Measurements from ENCODE around the gene FCSK. TPM values are rescaled to one million over a fixed set of nuclear protein-coding genes. Genes with fewer than 3 reads are reported as not detected.

Gene FCSK
- total RNA-seq, 6 experiments from 2014 or later: 10.9 to 16.7 (median 13.4) TPM

DNA sequence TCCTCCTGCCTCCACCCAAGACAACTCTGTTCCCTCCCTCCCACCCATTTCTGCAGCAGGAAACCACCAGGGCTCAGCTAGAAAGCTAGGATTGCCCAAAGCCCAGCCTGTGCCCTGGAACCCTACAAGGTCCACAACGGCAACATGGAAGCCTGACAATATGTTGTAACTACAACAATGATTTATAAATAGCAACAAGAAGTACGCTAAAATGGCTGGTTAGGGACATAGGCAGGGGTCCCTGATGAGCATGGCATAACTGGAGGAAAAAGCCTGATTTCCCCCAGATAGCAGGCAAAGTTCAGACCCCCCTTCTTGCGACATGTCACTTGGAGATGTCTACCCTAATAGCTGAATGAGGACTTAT lies 22.1 kb upstream of the FCSK start:
- Histone ChIP-seq H3K4me1 (peaks cover 2 to 49% (median 19%) of the 10 kb centered on the region in 4 donors), H3K27me3 (no peaks in the 10 kb centered on the region), H3K36me3 (peaks cover 0 to 2% (median 0%) of the 10 kb centered on the region in 4 donors), H3K27ac (peak overlapping the region in 1 of 3 donors; percentile 28), H3K9me3 (no peaks in the 10 kb centered on the region), H3K4me3 (no peak overlapping the region)
- intact Hi-C loops (cut with DNase I): no loop called here
- TF ChIP-seq, protein P1, sequence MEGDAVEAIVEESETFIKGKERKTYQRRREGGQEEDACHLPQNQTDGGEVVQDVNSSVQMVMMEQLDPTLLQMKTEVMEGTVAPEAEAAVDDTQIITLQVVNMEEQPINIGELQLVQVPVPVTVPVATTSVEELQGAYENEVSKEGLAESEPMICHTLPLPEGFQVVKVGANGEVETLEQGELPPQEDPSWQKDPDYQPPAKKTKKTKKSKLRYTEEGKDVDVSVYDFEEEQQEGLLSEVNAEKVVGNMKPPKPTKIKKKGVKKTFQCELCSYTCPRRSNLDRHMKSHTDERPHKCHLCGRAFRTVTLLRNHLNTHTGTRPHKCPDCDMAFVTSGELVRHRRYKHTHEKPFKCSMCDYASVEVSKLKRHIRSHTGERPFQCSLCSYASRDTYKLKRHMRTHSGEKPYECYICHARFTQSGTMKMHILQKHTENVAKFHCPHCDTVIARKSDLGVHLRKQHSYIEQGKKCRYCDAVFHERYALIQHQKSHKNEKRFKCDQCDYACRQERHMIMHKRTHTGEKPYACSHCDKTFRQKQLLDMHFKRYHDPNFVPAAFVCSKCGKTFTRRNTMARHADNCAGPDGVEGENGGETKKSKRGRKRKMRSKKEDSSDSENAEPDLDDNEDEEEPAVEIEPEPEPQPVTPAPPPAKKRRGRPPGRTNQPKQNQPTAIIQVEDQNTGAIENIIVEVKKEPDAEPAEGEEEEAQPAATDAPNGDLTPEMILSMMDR (IDR thresholded peaks at IDR 0.05): no peak
- no peak for TF ChIP-seq POLR2A (IDR thresholded peaks at IDR 0.05)
- DNase-seq: no peak
- WGBS (ENCODE audit: insufficient coverage, low coverage, low lambda C conversion rate, missing lambda C conversion rate): 58% methylated on average over 3 of the region's 3 CpGs
- no peak for ATAC-seq

DNA sequence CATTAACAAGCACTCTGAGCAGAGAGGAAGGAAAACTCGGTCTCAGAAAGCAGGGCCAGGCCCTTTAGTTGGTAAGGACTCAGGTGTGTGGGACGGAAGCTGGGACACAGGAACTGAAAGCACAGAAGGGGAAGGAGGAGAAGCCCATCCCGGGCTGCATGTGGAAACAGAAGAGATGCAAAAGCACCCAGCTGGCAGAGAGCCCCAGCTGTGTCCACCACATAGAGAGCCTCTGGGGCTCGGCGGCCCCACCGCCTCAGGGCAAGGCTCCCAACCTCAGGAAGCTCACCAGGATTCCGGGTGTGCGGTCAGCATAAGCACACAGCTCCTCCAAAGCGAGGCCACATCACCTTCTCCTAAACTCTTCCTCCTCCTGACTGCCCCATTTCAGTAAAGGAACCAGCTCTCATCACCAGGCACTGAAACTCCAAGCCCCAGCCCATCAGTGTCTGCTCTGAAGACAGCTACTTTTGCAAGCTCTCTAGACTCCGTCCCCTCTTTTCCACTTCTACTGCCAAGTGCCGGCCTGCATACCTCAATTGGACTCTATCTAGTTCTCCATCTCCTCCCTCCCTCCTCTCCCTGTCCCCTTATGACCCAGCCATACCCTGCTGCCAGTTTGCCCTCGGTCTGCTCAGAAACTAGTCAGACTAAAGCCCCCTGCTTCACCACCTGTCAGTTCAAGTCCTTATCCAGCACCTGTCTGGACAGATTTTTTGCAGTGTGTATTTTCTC lies 21.5 kb upstream of the FCSK start:
- H3K27ac ChIP-seq: peak overlapping the region in 1 of 3 donors; percentile 28
- no peak for ATAC-seq
- peaks cover 0 to 2% (median 0%) of the 10 kb centered on the region in 4 donors for H3K36me3 ChIP-seq
- H3K9me3 ChIP-seq: no peaks in the 10 kb centered on the region
- intact Hi-C loops (cut with DNase I): no loop called here
- H3K27me3 ChIP-seq: no peaks in the 10 kb centered on the region
- TF ChIP-seq, protein P1 (IDR thresholded peaks at IDR 0.05): no peak
- no peak for TF ChIP-seq POLR2A (IDR thresholded peaks at IDR 0.05)
- no peak overlapping the region for H3K4me3 ChIP-seq
- peaks cover 2 to 48% (median 16%) of the 10 kb centered on the region in 4 donors for H3K4me1 ChIP-seq
- no peak for DNase-seq
- 36% methylated on average over 7 of the region's 12 CpGs for WGBS (ENCODE audit: insufficient coverage, low coverage, low lambda C conversion rate, missing lambda C conversion rate)

DNA sequence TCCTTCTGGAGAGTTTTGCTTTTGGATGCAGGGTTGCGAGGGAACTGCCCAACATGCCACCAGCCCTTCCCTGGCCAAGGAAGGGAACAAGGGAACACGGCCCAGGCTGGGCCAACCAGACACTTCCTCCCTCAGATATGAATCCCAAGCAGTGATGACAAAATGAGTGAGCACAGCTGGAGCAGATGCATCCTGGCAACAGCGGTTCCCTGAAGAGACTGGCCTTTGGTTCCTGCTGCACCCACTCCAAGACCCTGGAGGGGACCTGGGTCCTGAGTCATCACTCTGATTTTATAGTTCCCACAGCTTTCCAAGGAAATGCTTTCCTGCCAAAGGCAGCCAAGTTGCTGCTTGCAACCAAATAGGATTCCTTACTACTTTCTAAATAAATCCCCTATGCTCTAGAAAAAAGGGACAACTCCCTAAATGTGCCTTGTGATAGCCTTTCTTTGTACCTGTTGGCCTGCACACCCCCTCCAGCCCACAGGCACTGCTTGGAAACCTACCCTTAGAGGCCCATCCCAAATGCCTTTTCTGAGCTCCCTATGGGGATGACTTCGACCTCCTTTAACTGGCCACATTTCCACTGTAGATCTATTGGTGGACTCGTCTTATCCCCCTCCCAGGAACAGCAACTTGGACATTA lies 20.8 kb upstream of the FCSK start:
- no peak for DNase-seq
- TF ChIP-seq POLR2A (IDR thresholded peaks at IDR 0.05): no peak
- TF ChIP-seq, protein P1 (IDR thresholded peaks at IDR 0.05): no peak
- no peak overlapping the region for H3K4me3 ChIP-seq
- WGBS (ENCODE audit: insufficient coverage, low coverage, low lambda C conversion rate, missing lambda C conversion rate): 56% methylated on average over 5 of the region's 5 CpGs
- intact Hi-C loops (cut with DNase I): no loop called here
- H3K9me3 ChIP-seq: no peaks in the 10 kb centered on the region
- no peak overlapping the region for H3K27ac ChIP-seq
- ATAC-seq: peak; percentile 5 to 16 (median 8)
- H3K36me3 ChIP-seq: peaks cover 0 to 2% (median 0%) of the 10 kb centered on the region in 4 donors
- peaks cover 0 to 45% (median 10%) of the 10 kb centered on the region in 4 donors for H3K4me1 ChIP-seq
- H3K27me3 ChIP-seq: no peaks in the 10 kb centered on the region

DNA sequence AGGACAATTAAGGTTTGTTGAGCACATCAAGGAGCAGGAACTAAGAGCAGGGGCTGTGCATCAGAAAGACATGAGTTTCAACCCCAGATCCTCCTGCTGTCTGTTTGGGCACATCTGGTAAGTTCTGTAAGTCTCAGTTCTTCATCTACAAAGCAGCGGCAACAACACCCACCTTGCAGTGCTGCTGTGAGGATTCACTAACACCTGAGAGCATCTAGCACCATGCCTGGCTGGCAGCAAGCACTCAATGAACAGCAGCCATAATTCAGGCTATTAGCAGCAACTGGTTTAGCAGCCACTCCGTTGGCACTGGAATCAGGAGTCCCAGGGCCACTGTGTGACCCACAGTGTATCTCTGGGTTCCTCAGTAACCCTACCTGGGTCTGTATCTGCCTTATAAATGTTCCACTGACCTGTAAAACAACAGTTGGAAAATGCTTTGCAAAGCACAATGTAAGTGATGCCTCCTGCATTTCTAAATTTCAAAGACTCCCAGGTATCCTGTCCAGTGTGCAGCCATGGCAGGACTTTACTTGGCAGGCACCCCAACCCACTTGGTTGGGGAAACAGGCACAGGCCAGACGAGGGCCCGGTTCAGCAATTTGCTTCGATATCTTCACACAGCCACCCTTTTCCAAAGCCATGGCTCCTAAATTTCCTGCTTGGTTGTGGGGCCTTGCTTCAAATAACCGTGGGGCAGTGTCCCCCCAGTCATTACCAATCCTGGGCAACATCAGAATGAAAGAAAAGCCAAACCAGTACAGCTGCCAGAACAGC lies 19.7 kb upstream of the FCSK start:
- no CpG with 5 or more reads among the region's 6 CpGs for WGBS (ENCODE audit: insufficient coverage, low coverage, low lambda C conversion rate, missing lambda C conversion rate)
- peaks cover 0 to 37% (median 6%) of the 10 kb centered on the region in 4 donors for H3K4me1 ChIP-seq
- no peak overlapping the region for H3K4me3 ChIP-seq
- H3K36me3 ChIP-seq: peaks cover 0 to 2% (median 0%) of the 10 kb centered on the region in 4 donors
- H3K9me3 ChIP-seq: no peaks in the 10 kb centered on the region
- TF ChIP-seq, protein P1 (IDR thresholded peaks at IDR 0.05): no peak
- no peak overlapping the region for H3K27ac ChIP-seq
- DNase-seq (no peak), ATAC-seq (no peak)
- H3K27me3 ChIP-seq: no peaks in the 10 kb centered on the region
- intact Hi-C loops (cut with DNase I): no loop called here
